ENCODE measurements around the gene NRG2. TPM values are rescaled to one million over a fixed set of nuclear protein-coding genes. Genes with fewer than 3 reads are reported as not detected.

The NRG2 gene
- total RNA-seq, 4 donors from 2014 or later: 0.80 TPM; not detected in 3

DNA sequence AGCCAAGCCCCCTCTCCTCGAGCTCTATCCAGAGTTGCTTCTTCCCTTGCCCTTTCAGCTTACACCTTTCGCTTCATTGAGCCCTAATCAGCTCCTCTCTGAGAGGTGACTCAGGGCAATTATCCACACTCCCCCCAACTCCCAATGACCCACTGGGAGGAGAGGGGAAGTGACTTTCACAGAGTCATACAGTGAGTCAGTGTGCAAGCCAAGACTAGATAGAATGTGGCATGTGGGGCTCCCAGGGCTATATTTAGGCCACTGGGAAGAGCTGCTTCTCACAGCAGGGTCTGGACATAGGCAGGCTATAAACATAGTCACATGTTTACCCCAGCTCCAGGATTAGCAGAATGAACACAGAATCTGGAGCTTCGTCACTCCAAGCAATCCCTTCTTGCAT is 57.4 kb downstream of the NRG2 start:
- Histone ChIP-seq H3K9me3 (no peaks in the 10 kb centered on the region), H3K27me3 (no peaks in the 10 kb centered on the region), H3K27ac (no peak overlapping the region), H3K4me1 (no peaks in the 10 kb centered on the region), H3K36me3 (no peaks in the 10 kb centered on the region), H3K4me3 (no peak overlapping the region)
- TF ChIP-seq CTCF (IDR thresholded peaks at IDR 0.05): no peak
- DNase-seq: no peak

DNA sequence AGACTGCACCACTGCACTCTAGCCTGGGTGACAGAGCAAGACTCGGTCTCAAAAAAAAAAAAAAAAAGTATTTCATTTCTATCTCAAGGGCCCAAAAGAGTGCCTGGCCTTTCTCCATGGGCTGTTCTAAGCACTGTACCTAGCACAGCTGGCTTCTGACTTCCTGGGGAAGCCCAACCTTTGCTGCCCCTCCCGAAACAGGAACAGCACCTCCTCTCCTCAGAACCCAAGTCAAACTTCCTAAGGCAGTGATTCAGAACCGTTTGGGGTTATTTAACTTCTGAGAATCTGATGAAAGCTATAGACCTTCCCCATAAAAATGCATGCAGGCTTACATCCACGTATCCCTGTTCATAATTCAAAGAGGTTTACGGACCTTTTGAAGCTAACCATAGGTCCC is 57.8 kb downstream of the NRG2 start:
- DNase-seq: no peak
- Histone ChIP-seq H3K4me3 (no peak overlapping the region), H3K27me3 (no peaks in the 10 kb centered on the region), H3K9me3 (no peaks in the 10 kb centered on the region), H3K4me1 (no peaks in the 10 kb centered on the region), H3K27ac (no peak overlapping the region), H3K36me3 (no peaks in the 10 kb centered on the region)
- no peak for TF ChIP-seq POLR2A (IDR thresholded peaks at IDR 0.05)
- TF ChIP-seq CTCF (IDR thresholded peaks at IDR 0.05): no peak

GRCh38 chr5:139984816-139985215 is 58.3 kb downstream of the NRG2 start:
- Histone ChIP-seq H3K4me1 (no peaks in the 10 kb centered on the region), H3K9me3 (no peaks in the 10 kb centered on the region), H3K27me3 (no peaks in the 10 kb centered on the region), H3K27ac (no peak overlapping the region), H3K36me3 (no peaks in the 10 kb centered on the region), H3K4me3 (no peak overlapping the region)
- TF ChIP-seq CTCF (IDR thresholded peaks at IDR 0.05) (no peak), POLR2A (IDR thresholded peaks at IDR 0.05) (no peak)
- no peak for DNase-seq

- no peaks in the 10 kb centered on the region for H3K9me3 ChIP-seq
- H3K4me3 ChIP-seq: no peak overlapping the region
- no peaks in the 10 kb centered on the region for H3K4me1 ChIP-seq
- no peak for TF ChIP-seq CTCF (IDR thresholded peaks at IDR 0.05)
- no peak for TF ChIP-seq POLR2A (IDR thresholded peaks at IDR 0.05)
- H3K27ac ChIP-seq: no peak overlapping the region
- no peaks in the 10 kb centered on the region for H3K36me3 ChIP-seq
- DNase-seq: no peak
- no peaks in the 10 kb centered on the region for H3K27me3 ChIP-seq
These were observed 60.2 kb downstream of the NRG2 start for GRCh38 chr5:139982975-139983240.

DNA sequence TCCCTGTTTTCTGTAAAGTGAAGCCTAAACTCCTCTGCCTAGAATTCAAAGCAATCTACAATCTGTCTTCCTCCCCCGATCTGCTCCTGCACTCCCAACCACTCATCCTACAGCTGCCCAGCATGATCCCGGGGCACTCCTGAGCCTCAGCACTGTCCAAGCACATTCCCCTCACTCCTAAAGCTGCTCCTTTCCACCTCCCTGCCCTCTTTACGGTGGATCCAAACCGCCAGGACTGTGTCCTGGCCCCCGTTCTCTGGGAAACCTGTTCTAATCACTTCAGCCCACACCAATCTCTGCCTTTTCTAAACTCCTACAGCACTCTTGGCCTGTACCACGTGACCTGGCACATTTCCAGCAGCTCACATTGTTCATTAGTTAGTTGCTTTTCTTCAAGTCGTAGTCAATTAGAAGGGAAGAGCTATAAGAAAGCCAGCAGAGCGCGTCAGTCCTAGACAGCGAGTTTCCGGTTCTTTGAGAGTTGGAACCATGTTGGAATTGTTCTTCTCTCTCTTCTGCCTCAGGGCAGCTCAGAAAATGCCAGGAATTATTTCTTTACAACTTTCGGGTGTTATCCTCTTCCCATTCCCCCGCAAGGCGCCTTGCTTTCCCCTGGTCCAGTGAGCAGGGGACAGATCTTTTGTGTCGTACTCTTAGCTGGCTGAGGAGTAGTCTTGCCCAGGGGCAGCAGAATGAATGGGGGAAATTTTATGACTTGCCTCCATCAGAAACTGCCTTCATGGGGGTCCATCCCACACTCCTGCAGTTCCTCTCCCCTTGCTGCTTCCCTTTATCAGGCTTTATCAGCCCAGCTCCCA is 60.7 kb downstream of the NRG2 start:
- Histone ChIP-seq H3K9me3 (no peaks in the 10 kb centered on the region), H3K36me3 (no peaks in the 10 kb centered on the region), H3K27ac (no peak overlapping the region), H3K27me3 (no peaks in the 10 kb centered on the region), H3K4me3 (no peak overlapping the region), H3K4me1 (no peaks in the 10 kb centered on the region)
- no peak for DNase-seq
- TF ChIP-seq CTCF (IDR thresholded peaks at IDR 0.05): no peak
- no peak for TF ChIP-seq POLR2A (IDR thresholded peaks at IDR 0.05)

DNA sequence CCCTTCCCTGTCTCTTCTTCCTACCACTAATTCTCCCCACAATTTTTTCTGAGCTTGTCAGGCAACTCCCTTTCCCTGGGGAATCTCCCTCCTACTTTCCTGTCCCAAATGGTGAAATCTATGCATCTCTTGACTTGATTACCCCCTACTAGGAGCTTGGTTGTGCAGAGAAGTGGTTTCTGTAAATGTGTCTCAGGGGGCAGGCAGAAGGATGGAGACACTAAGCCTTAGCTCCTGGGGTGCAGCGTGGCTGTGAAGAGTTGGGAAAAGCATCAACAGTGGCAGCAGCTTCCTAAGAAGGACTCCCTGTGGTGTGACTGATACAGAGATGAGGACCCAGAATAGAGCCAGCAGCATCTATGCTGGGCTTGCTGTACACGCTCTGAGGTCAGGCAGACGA is 62.3 kb downstream of the NRG2 start:
- H3K27ac ChIP-seq: no peak overlapping the region
- H3K9me3 ChIP-seq: no peaks in the 10 kb centered on the region
- DNase-seq: no peak
- H3K27me3 ChIP-seq: no peaks in the 10 kb centered on the region
- no peaks in the 10 kb centered on the region for H3K36me3 ChIP-seq
- no peaks in the 10 kb centered on the region for H3K4me1 ChIP-seq
- no peak overlapping the region for H3K4me3 ChIP-seq
- TF ChIP-seq CTCF (IDR thresholded peaks at IDR 0.05) (no peak), POLR2A (IDR thresholded peaks at IDR 0.05) (no peak)
